K562 (cell line): ENCODE data around the gene PLXDC1. TPM values are rescaled to one million over a fixed set of nuclear protein-coding genes. Genes with fewer than 3 reads are reported as not detected.
A peak's percentile ranks its signal among the peaks of the same experiment; 100 is the strongest.

ENCODE experiments used
- CCNT2 ChIP-seq: IDR thresholded peaks from 2 replicates; pipeline ENCODE4 v1.6.1; 2011; ENCODE audit warnings: borderline replicate concordance, low read depth, mild to moderate bottlenecking, moderate library complexity, mixed read lengths, low read length; ENCODE audit not compliant: insufficient read length; ENCODE audit errors: extremely low read depth
- DACH1 ChIP-seq: fragments of 450-650 bp; IDR thresholded peaks from 2 replicates; pipeline ENCODE4 v1.6.1; 2018; ENCODE audit not compliant: partially characterized antibody
- HIVEP1 ChIP-seq: fragments of 250-450 bp; sonication (Bioruptor Pico); IDR thresholded peaks from 2 replicates; pipeline ENCODE4 v1.4.0; 2020; ENCODE audit warnings: mild to moderate bottlenecking
- MEIS2 ChIP-seq: fragments of 450-650 bp; IDR thresholded peaks from 2 replicates; pipeline ENCODE4 v1.6.1; 2014; ENCODE audit warnings: mild to moderate bottlenecking; ENCODE audit not compliant: partially characterized antibody
- OTX1 ChIP-seq: fragments of 450-650 bp; formaldehyde crosslinking; IDR thresholded peaks from 2 replicates; pipeline ENCODE4 v1.4.0; 2022; ENCODE audit warnings: mild to moderate bottlenecking
- SMAD1 ChIP-seq: fragments of 150-350 bp; IDR thresholded peaks from 2 replicates; pipeline ENCODE4 v1.6.1; 2014; ENCODE audit warnings: low read length, low read depth; ENCODE audit not compliant: partially characterized antibody
- SMC3 ChIP-seq: conservative IDR thresholded peaks from 2 replicates; pipeline ENCODE4 v1.6.1; 2011; ENCODE audit warnings: low read depth, low read length, improper control_type of control experiment; ENCODE audit not compliant: insufficient read depth
- TBP ChIP-seq: optimal IDR thresholded peaks from 2 replicates; pipeline ENCODE3; 2011; ENCODE audit warnings: low read depth, low read length, improper control_type of control experiment
- TSC22D4 ChIP-seq: fragments of 450-650 bp; IDR thresholded peaks from 2 replicates; pipeline ENCODE4 v1.6.1; 2016; ENCODE audit warnings: missing genetic modification characterization, missing biosample characterization, control low read depth
- ZNF121 ChIP-seq: sonication (generic); formaldehyde crosslinking; conservative IDR thresholded peaks from 2 replicates; pipeline ENCODE4 v1.8.0; 2022; ENCODE audit warnings: missing genetic modification reagents
- ZNF224 ChIP-seq: sonication (generic); formaldehyde crosslinking; IDR thresholded peaks from 2 replicates; pipeline ENCODE4 v1.8.0; 2022; ENCODE audit warnings: mild to moderate bottlenecking, missing genetic modification reagents
- ZNF232 ChIP-seq: sonication (generic); formaldehyde crosslinking; IDR thresholded peaks from 2 replicates; pipeline ENCODE4 v1.8.0; 2022; ENCODE audit warnings: mild to moderate bottlenecking, missing genetic modification reagents
- ZNF384 ChIP-seq: IDR thresholded peaks from 2 replicates; pipeline ENCODE4 v1.6.1; 2012; ENCODE audit warnings: low read depth, low read length, improper control_type of control experiment
- ZNF696 ChIP-seq: fragments of 250-450 bp; sonication (Bioruptor Pico); conservative IDR thresholded peaks from 2 replicates; pipeline ENCODE4 v1.4.0; 2020; ENCODE audit warnings: mild to moderate bottlenecking, moderate library complexity
- polyA plus RNA-seq, 8 experiments: library from polyadenylated mRNA; depleted of rRNA in 4 of 8; stranded (reverse) in 5 of 8; unstranded in 3 of 8; fragments of >200 nt; fragmentation: Nextera tagmentation in 2 of 8; fragmentation: Illumina TruSeq in 1 of 8; extraction: Ambion mirVana in 2 of 8; extraction: Trizol in 1 of 8; gene quantifications; 2 replicates each; pipeline versions ENCODE4 v1.2.1 to v1.2.3, GENCODE V29; 2011 to 2014; ENCODE audit warnings: inconsistent platforms in 1 of 8, missing spikeins in 1 of 8
- total RNA-seq, 7 experiments: library from RNA; depleted of rRNA in 6 of 7; stranded (reverse); fragments of >200 nt in 6 of 7; fragmentation: Illumina TruSeq in 2 of 7; extraction: Trizol in 2 of 7; gene quantifications; 2 replicates each; pipeline versions ENCODE4 v1.2.1 to v1.2.3, GENCODE V29; 2011 to 2021; ENCODE audit warnings: low replicate concordance in 1 of 7
- TF ChIP-seq, protein P1 (sequence below), 2 experiments: fragments of 450-650 bp; formaldehyde crosslinking in 1 of 2; IDR thresholded peaks; 2 replicates each; pipeline versions ENCODE4 v1.4.0 to v1.6.1; 2014 to 2020; ENCODE audit warnings: mild to moderate bottlenecking in 2 of 2, borderline replicate concordance in 1 of 2, low read depth in 1 of 2
- TF ChIP-seq, protein P2 (sequence below), 3 experiments: IDR thresholded peaks in 2 of 3; conservative IDR thresholded peaks in 1 of 3; 2 replicates each; pipeline ENCODE4 v1.5.1; 2011 to 2012; ENCODE audit warnings: low read length in 3 of 3, mild to moderate bottlenecking in 3 of 3, control low read depth in 2 of 3, improper control_type of control experiment in 1 of 3, inconsistent platforms in 1 of 3, low read depth in 1 of 3, mixed read lengths in 1 of 3, moderate library complexity in 1 of 3; ENCODE audit not compliant: insufficient read depth in 2 of 3
- TF ChIP-seq, protein P3 (sequence below): fragments of 450-650 bp; IDR thresholded peaks from 2 replicates; pipeline ENCODE4 v1.6.1; 2016

PLXDC1 gene
- total and polyA plus RNA-seq, 9 of the 15 experiments (the other 6 are each of a cell fraction or from before 2014, with no cell fraction given), result not detected

DNA sequence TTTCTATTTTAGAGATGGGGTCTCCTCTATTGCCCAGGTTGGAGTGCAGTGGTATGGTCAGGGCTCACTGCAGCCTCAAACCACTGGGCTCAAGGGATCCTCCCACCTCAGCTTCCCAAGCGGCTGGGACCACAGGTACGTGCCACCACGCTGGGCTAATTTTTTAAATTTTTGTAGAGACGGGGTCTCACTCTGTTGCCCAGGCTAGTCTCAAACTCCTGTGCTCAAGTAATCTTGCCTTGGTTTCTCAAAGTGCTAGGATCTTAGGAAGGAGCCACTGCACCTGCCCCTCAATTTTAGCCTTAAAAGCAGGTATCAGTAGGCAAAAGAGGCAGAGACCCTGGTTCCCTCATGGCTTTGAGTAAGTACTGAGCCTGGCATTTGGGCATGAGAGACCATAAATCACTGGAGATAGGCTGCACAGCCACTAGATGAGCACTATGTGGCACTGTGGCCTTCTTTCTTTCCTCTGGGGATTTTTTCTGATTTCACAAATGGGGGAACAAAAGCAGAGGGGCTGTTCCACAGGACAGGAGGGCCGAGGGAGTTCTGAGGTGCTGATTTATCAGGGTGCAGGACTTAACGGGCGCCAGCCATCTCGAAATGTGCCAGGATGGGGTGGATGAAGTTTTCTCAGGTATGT, 82.2 kb downstream of the PLXDC1 start (continued):
- TF ChIP-seq, protein P1, sequence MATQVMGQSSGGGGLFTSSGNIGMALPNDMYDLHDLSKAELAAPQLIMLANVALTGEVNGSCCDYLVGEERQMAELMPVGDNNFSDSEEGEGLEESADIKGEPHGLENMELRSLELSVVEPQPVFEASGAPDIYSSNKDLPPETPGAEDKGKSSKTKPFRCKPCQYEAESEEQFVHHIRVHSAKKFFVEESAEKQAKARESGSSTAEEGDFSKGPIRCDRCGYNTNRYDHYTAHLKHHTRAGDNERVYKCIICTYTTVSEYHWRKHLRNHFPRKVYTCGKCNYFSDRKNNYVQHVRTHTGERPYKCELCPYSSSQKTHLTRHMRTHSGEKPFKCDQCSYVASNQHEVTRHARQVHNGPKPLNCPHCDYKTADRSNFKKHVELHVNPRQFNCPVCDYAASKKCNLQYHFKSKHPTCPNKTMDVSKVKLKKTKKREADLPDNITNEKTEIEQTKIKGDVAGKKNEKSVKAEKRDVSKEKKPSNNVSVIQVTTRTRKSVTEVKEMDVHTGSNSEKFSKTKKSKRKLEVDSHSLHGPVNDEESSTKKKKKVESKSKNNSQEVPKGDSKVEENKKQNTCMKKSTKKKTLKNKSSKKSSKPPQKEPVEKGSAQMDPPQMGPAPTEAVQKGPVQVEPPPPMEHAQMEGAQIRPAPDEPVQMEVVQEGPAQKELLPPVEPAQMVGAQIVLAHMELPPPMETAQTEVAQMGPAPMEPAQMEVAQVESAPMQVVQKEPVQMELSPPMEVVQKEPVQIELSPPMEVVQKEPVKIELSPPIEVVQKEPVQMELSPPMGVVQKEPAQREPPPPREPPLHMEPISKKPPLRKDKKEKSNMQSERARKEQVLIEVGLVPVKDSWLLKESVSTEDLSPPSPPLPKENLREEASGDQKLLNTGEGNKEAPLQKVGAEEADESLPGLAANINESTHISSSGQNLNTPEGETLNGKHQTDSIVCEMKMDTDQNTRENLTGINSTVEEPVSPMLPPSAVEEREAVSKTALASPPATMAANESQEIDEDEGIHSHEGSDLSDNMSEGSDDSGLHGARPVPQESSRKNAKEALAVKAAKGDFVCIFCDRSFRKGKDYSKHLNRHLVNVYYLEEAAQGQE (IDR thresholded peaks at IDR 0.05; ENCODE audit: borderline replicate concordance), result peak; percentile 54
- TF ChIP-seq, protein P1 (CRISPR knock-in tag; IDR thresholded peaks at IDR 0.05; ENCODE audit: low read depth), result no peak
- TF ChIP-seq ZNF224 (CRISPR knock-in tag) (no peak), ZNF696 (CRISPR knock-in tag) (no peak), ZNF121 (CRISPR knock-in tag) (0 out of 2 replicates have a peak, but pooled peaks have one; percentile 7), MEIS2 (peak; percentile 95), SMC3 (peak; percentile 37; the same call in 1 of the 2 replicates), OTX1 (CRISPR knock-in tag) (no peak), TSC22D4 (no peak), ZNF384 (0 out of 2 replicates have a peak, but pooled peaks have one; percentile 41), TBP (no peak), DACH1 (no peak), SMAD1 (no peak), CCNT2 (no peak), ZNF232 (CRISPR knock-in tag) (no peak), HIVEP1 (CRISPR knock-in tag) (no peak)
- TF ChIP-seq, protein P2, sequence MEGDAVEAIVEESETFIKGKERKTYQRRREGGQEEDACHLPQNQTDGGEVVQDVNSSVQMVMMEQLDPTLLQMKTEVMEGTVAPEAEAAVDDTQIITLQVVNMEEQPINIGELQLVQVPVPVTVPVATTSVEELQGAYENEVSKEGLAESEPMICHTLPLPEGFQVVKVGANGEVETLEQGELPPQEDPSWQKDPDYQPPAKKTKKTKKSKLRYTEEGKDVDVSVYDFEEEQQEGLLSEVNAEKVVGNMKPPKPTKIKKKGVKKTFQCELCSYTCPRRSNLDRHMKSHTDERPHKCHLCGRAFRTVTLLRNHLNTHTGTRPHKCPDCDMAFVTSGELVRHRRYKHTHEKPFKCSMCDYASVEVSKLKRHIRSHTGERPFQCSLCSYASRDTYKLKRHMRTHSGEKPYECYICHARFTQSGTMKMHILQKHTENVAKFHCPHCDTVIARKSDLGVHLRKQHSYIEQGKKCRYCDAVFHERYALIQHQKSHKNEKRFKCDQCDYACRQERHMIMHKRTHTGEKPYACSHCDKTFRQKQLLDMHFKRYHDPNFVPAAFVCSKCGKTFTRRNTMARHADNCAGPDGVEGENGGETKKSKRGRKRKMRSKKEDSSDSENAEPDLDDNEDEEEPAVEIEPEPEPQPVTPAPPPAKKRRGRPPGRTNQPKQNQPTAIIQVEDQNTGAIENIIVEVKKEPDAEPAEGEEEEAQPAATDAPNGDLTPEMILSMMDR (IDR thresholded peaks at IDR 0.05 in 2 of 3, conservative IDR thresholded peaks at IDR 0.05 in 1 of 3; ENCODE audit: insufficient read depth in 2 of 3, low read depth in 1 of 3, low read length in 3 of 3), result peak; percentile 43 to 71 (median 53); a peak in 5 of 6 replicates
- TF ChIP-seq, protein P3, sequence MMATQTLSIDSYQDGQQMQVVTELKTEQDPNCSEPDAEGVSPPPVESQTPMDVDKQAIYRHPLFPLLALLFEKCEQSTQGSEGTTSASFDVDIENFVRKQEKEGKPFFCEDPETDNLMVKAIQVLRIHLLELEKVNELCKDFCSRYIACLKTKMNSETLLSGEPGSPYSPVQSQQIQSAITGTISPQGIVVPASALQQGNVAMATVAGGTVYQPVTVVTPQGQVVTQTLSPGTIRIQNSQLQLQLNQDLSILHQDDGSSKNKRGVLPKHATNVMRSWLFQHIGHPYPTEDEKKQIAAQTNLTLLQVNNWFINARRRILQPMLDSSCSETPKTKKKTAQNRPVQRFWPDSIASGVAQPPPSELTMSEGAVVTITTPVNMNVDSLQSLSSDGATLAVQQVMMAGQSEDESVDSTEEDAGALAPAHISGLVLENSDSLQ, result peak; percentile 83
